Kidney epithelial cell (primary cell): ENCODE data around the gene TBC1D21. TPM values are rescaled to one million over a fixed set of nuclear protein-coding genes. Genes with fewer than 3 reads are reported as not detected.

Experiments
- DNase-seq: peaks from one replicate; pipeline ENCODE4 v3.0.0-alpha.2; 2010; ENCODE audit warnings: low read depth
- H3K27me3 ChIP-seq: 2 replicates; pipeline ENCODE4 v1.6.0; 2011; ENCODE audit warnings: low read length; ENCODE audit not compliant: control insufficient read depth, insufficient read depth
- H3K36me3 ChIP-seq: 2 replicates; pipeline ENCODE4 v1.5.1; 2011; ENCODE audit warnings: low read length; ENCODE audit not compliant: control insufficient read depth, insufficient read depth
- H3K4me3 ChIP-seq: 2 replicates; pipeline ENCODE4 v1.5.1; 2011; ENCODE audit warnings: low read depth, mild to moderate bottlenecking, control low read depth, low read length
- total RNA-seq: library from RNA; depleted of rRNA; stranded (reverse); fragments of >200 nt; gene quantifications from 2 replicates; pipeline ENCODE4 v1.2.3, GENCODE V29; 2015
- TF ChIP-seq, protein P1 (sequence below): IDR thresholded peaks from 2 replicates; pipeline ENCODE4 v1.5.1; 2011; ENCODE audit warnings: mild to moderate bottlenecking, moderate library complexity, low read length, control low read depth, inconsistent platforms; ENCODE audit not compliant: insufficient read depth, poor library complexity, severe bottlenecking

TBC1D21 gene
- total RNA-seq, 1 donor from 2014 or later: not detected

DNA sequence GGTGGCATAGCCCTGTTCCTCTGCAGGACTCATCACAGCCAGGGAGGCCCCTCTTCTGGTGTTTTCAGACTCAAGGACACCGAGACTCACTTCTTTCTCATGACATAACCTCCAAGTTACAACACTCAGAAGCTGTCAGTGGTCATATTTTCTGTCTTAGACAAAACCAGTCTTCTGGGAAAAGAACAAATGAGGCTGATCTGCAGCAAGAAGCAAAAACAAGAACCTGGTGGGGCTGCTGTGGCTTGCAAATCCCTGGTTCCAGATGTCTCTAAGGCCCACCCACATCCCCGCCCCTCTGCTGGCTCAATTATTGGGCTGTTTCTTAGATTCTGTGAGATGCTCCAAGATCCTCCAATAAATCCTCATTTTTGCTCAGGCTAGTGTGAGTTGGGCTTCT is 36.3 kb downstream of the TBC1D21 start:
- H3K27me3 ChIP-seq: no peaks in the 10 kb centered on the region
- TF ChIP-seq, protein P1, sequence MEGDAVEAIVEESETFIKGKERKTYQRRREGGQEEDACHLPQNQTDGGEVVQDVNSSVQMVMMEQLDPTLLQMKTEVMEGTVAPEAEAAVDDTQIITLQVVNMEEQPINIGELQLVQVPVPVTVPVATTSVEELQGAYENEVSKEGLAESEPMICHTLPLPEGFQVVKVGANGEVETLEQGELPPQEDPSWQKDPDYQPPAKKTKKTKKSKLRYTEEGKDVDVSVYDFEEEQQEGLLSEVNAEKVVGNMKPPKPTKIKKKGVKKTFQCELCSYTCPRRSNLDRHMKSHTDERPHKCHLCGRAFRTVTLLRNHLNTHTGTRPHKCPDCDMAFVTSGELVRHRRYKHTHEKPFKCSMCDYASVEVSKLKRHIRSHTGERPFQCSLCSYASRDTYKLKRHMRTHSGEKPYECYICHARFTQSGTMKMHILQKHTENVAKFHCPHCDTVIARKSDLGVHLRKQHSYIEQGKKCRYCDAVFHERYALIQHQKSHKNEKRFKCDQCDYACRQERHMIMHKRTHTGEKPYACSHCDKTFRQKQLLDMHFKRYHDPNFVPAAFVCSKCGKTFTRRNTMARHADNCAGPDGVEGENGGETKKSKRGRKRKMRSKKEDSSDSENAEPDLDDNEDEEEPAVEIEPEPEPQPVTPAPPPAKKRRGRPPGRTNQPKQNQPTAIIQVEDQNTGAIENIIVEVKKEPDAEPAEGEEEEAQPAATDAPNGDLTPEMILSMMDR: no peak
- no peak for DNase-seq
- no peak overlapping the region for H3K4me3 ChIP-seq
- H3K36me3 ChIP-seq: no peaks in the 10 kb centered on the region

DNA sequence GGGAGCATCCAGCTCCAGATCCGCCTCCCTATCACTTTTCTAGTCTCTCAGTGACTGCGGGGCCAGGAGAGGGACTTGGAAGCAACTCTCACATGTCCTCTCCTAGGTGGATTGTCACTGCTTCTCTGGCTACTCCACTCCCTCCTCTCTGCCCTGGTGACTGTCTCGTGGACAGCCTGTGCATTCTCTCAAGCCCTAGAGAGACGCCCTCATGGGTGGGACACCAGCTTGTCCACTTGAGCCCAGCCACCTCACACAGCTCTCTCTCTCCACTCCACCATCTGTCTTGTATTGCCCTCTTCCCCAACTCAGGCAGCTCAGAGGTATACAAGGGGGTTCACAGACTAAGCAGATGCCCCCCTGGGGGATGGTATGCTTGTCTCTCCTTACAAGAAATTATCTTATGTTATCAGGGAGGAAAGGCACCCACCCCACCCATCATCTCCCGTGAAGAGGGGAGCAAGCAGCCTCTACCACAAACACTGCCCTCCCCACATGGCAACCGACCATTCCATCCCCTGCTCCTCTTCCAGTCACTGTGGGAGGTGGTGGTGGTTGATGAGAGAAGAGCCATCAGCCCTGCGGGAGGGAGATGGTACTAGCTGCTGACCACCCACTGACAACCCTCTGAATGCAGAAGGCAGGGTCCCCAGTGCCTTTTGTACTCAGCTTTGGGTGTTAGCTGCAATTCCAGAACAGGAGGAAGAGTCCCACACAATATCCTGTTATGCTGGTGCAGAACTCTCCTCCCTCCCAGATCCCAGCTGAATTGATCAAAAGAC is 37.3 kb downstream of the TBC1D21 start:
- no peak for DNase-seq
- no peak overlapping the region for H3K4me3 ChIP-seq
- H3K36me3 ChIP-seq: no peaks in the 10 kb centered on the region
- no peaks in the 10 kb centered on the region for H3K27me3 ChIP-seq
- TF ChIP-seq, protein P1: no peak

DNA sequence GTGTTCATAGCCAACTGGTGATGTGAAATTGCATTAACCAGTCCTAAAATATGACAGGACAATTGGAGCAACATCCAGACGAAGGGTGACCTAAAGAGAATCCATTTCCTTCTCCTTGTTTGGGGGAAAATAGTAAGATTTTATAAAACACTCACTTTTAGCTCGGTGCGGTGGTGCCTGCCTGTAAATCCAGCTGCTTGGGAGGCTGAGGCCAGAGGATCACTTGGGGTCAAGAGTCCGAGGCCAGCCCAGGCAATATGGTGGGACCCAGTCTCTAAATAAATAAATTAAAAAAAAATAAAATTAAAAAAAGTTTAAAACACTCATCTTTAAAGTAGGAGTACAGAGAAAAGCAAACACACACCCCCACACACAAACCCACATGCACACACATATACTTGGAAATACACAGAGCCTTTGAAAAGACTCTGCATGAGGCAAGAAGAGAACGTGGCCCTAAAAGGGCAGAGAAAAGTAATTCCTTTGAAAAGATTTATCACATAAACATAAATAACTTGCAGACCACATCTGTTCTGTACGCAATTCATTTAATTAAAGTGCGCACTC is 38.7 kb downstream of the TBC1D21 start:
- no peak overlapping the region for H3K4me3 ChIP-seq
- TF ChIP-seq, protein P1: no peak
- DNase-seq: no peak
- no peaks in the 10 kb centered on the region for H3K27me3 ChIP-seq
- peaks cover 1% of the 10 kb centered on the region for H3K36me3 ChIP-seq

DNA sequence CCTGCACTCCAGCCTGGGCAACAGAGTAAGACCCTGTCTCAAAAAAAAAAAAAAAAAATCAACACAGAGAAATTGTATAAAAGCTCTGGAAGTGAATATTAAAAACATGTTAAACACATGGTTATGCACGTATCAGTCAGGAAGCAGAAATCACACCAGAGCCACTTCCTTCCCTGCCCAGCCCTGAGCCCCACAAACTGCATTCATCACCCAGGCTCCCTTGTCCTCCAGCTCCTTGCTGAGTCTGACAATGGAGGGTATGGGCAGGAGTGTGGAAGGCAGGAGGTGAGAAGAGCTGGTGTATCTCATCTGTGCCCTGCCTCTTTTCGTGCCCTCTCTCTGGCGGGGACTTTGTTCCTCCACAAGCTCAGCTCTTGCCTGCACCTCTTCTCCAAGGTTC is 40.8 kb downstream of the TBC1D21 start:
- H3K36me3 ChIP-seq: peaks cover 1% of the 10 kb centered on the region
- H3K4me3 ChIP-seq: no peak overlapping the region
- DNase-seq: no peak
- H3K27me3 ChIP-seq: no peaks in the 10 kb centered on the region
- TF ChIP-seq, protein P1: no peak

DNA sequence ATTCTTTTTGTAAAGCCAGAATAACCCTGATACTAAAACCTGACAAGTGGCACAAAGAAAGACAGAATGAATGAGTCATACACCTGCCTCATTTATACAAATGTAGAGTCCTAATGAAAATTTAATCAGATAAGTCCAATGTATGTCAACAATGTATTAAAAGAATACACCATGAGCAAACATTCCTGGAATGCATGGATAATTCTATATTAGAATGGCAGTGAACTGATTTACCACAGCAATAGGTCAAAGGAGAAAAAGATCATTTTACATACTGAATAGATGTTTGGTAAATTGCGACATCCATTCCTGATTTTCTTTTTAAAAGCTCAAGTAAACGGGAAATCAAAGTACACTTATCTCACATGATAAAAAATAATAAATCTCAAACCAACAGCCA is 41.7 kb downstream of the TBC1D21 start:
- no peak overlapping the region for H3K4me3 ChIP-seq
- no peak for DNase-seq
- H3K36me3 ChIP-seq: peaks cover 1% of the 10 kb centered on the region
- TF ChIP-seq, protein P1: no peak
- H3K27me3 ChIP-seq: no peaks in the 10 kb centered on the region
